Neural cell (in vitro differentiated cells): ENCODE data around the gene CRKL. TPM values are rescaled to one million over a fixed set of nuclear protein-coding genes. Genes with fewer than 3 reads are reported as not detected.
"Not testable (repeated sequence)": the region's sequence is repeated elsewhere in the genome, so short reads cannot be mapped to it uniquely, and the experiment has no call there.

ENCODE experiments used
- H2AFZ ChIP-seq: fragments of 200-600, 300-800 bp; sonication (generic), shearing (Covaris generic); 2 replicates; pipeline ENCODE4 v1.6.0; 2014; ENCODE audit warnings: low read depth, mild to moderate bottlenecking, antibody characterized with exemption, low read length, moderate library complexity
- H3F3A ChIP-seq: fragments of 200-600 bp; shearing (Covaris generic); 2 replicates; pipeline ENCODE4 v1.6.1; 2016; ENCODE audit warnings: mild to moderate bottlenecking, moderate library complexity, mixed read lengths, antibody characterized with exemption, low read length; ENCODE audit not compliant: insufficient read depth, poor library complexity, severe bottlenecking
- H3K27ac ChIP-seq: fragments of 200-600, 300-800 bp; sonication (generic), shearing (Covaris generic); 2 replicates; pipeline ENCODE4 v1.5.1; 2014; ENCODE audit warnings: mild to moderate bottlenecking, low read length, moderate library complexity
- H3K27me3 ChIP-seq: fragments of 300-800, 200-600 bp; sonication (generic), shearing (Covaris generic); 2 replicates; pipeline ENCODE4 v1.6.0; 2014; ENCODE audit warnings: mild to moderate bottlenecking, low read depth, low read length, moderate library complexity; ENCODE audit not compliant: insufficient read depth
- H3K36me3 ChIP-seq: fragments of 300-800, 200-600 bp; sonication (generic), shearing (Covaris generic); 2 replicates; pipeline ENCODE4 v1.5.1; 2014; ENCODE audit warnings: mild to moderate bottlenecking, antibody characterized with exemption, low read length, moderate library complexity; ENCODE audit not compliant: insufficient read depth
- H3K4me2 ChIP-seq: fragments of 300-800, 200-600 bp; sonication (generic), shearing (Covaris generic); 2 replicates; pipeline ENCODE4 v1.6.0; 2014; ENCODE audit warnings: mild to moderate bottlenecking, low read length
- H3K4me3 ChIP-seq: fragments of 300-800, 200-600 bp; sonication (generic), shearing (Covaris generic); 2 replicates; pipeline ENCODE4 v1.5.1; 2014; ENCODE audit warnings: mild to moderate bottlenecking, low read length, moderate library complexity
- H3K79me2 ChIP-seq: fragments of 200-600 bp; shearing (Covaris generic); replicated peaks from 2 replicates; pipeline ENCODE4 v1.6.0; 2014; ENCODE audit warnings: mild to moderate bottlenecking, low read length, moderate library complexity; ENCODE audit not compliant: insufficient read depth
- H3K9ac ChIP-seq: fragments of 300-800, 200-600 bp; sonication (generic), shearing (Covaris generic); 2 replicates; pipeline ENCODE4 v1.6.1; 2016; ENCODE audit warnings: mild to moderate bottlenecking, low read length, mixed read lengths
- H3K9me2 ChIP-seq: fragments of 200-600 bp; shearing (Covaris generic); 2 replicates; pipeline ENCODE4 v1.6.1; 2016; ENCODE audit warnings: mild to moderate bottlenecking, low read length, mixed read lengths; ENCODE audit not compliant: insufficient read depth
- H3K9me3 ChIP-seq: fragments of 200-600, 300-800 bp; sonication (generic), shearing (Covaris generic); 2 replicates; pipeline ENCODE4 v1.6.1; 2016; ENCODE audit warnings: mild to moderate bottlenecking, mixed run types, low read length, moderate library complexity, mixed read lengths
- H4K20me1 ChIP-seq: fragments of 200-600 bp; shearing (Covaris generic); 2 replicates; pipeline ENCODE4 v1.6.1; 2016; ENCODE audit warnings: mild to moderate bottlenecking, mixed run types; ENCODE audit not compliant: insufficient read depth
- CTCF ChIP-seq: fragments of 450-650 bp; IDR thresholded peaks from 2 replicates; pipeline ENCODE4 v1.5.1; 2014; ENCODE audit warnings: antibody characterized with exemption, mild to moderate bottlenecking, moderate library complexity; ENCODE audit not compliant: poor library complexity, severe bottlenecking
- EP300 ChIP-seq: fragments of 450-650 bp; conservative IDR thresholded peaks from 2 replicates; pipeline ENCODE4 v1.6.1; 2014; ENCODE audit warnings: antibody characterized with exemption, mild to moderate bottlenecking, moderate library complexity; ENCODE audit not compliant: poor library complexity, severe bottlenecking
- EZH2 ChIP-seq: fragments of 200-600, 300-800 bp; shearing (Covaris generic), sonication (generic); IDR thresholded peaks from 2 replicates; pipeline ENCODE4 v1.6.1; 2014; ENCODE audit warnings: antibody characterized with exemption, low read length, borderline replicate concordance, mild to moderate bottlenecking; ENCODE audit not compliant: insufficient read depth, poor library complexity, severe bottlenecking
- MXI1 ChIP-seq: fragments of 450-650 bp; conservative IDR thresholded peaks from 2 replicates; pipeline ENCODE4 v1.6.1; 2014; ENCODE audit warnings: antibody characterized with exemption, mild to moderate bottlenecking; ENCODE audit not compliant: poor library complexity, severe bottlenecking
- POLR2AphosphoS5 ChIP-seq: IDR thresholded peaks from 2 replicates; pipeline ENCODE4 v1.6.1; 2012
- RAD21 ChIP-seq: fragments of 450-650 bp; conservative IDR thresholded peaks from 2 replicates; pipeline ENCODE4 v1.6.1; 2014; ENCODE audit warnings: antibody characterized with exemption, mild to moderate bottlenecking, moderate library complexity
- REST ChIP-seq: IDR thresholded peaks from 2 replicates; pipeline ENCODE4 v1.6.1; 2012; ENCODE audit warnings: borderline replicate concordance
- SMC3 ChIP-seq: fragments of 450-650 bp; conservative IDR thresholded peaks from 2 replicates; pipeline ENCODE4 v1.6.1; 2014; ENCODE audit warnings: antibody characterized with exemption, mild to moderate bottlenecking, moderate library complexity; ENCODE audit not compliant: poor library complexity
- TAF1 ChIP-seq: IDR thresholded peaks from 2 replicates; pipeline ENCODE4 v1.6.1; 2012; ENCODE audit warnings: low read depth
- polyA plus RNA-seq: library from polyadenylated mRNA; depleted of rRNA; stranded (reverse); fragments of >200 nt; gene quantifications from 2 replicates; pipeline ENCODE4 v1.2.3, GENCODE V29; 2014

CRKL gene
- polyA plus RNA-seq, 1 donor from 2014 or later, result 46.8 TPM

GRCh38 chr22:20931126-20931654, 14.0 kb downstream of the CRKL start:
- H3K27me3 ChIP-seq, result no peaks in the 10 kb centered on the region
- H3K9me2 ChIP-seq, result no peaks in the 10 kb centered on the region
- peaks cover 79% of the 10 kb centered on the region for H3K79me2 ChIP-seq
- TF ChIP-seq SMC3, result no peak
- TF ChIP-seq EZH2, result no peak
- TF ChIP-seq RAD21, result no peak
- no peak for TF ChIP-seq POLR2AphosphoS5
- TF ChIP-seq MXI1, result no peak
- no peak for TF ChIP-seq REST
- no peak for TF ChIP-seq TAF1
- no peak for TF ChIP-seq CTCF
- TF ChIP-seq EP300, result no peak
- H3K4me2 ChIP-seq, result no peak overlapping the region
- no peak overlapping the region for H3K27ac ChIP-seq
- no peak overlapping the region for H2AFZ ChIP-seq
- no peaks in the 10 kb centered on the region for H3K9me3 ChIP-seq
- no peaks in the 10 kb centered on the region for H3F3A ChIP-seq
- H3K36me3 ChIP-seq, result no peaks in the 10 kb centered on the region
- H3K4me3 ChIP-seq, result no peak overlapping the region
- H3K9ac ChIP-seq, result no peak overlapping the region
- H4K20me1 ChIP-seq, result peaks cover 5% of the 10 kb centered on the region

GRCh38 chr22:20933910-20934309, 16.7 kb downstream of the CRKL start:
- Histone ChIP-seq H2AFZ (no peak overlapping the region), H3K9me2 (no peaks in the 10 kb centered on the region), H3K79me2 (peaks cover 79% of the 10 kb centered on the region), H3K36me3 (no peaks in the 10 kb centered on the region), H3K27me3 (no peaks in the 10 kb centered on the region), H4K20me1 (peaks cover 24% of the 10 kb centered on the region), H3K4me3 (no peak overlapping the region), H3K4me2 (no peak overlapping the region), H3K9ac (no peak overlapping the region), H3K9me3 (no peaks in the 10 kb centered on the region), H3F3A (no peaks in the 10 kb centered on the region), H3K27ac (no peak overlapping the region)
- TF ChIP-seq CTCF (no peak), TAF1 (no peak), RAD21 (no peak), SMC3 (no peak), EZH2 (no peak), MXI1 (no peak), REST (no peak), POLR2AphosphoS5 (no peak), EP300 (no peak)

GRCh38 chr22:20935049-20935448, 17.8 kb downstream of the CRKL start:
- not testable (repeated sequence) for H3K4me2 ChIP-seq, H3F3A ChIP-seq, H3K9ac ChIP-seq, H3K36me3 ChIP-seq, H3K9me3 ChIP-seq, H3K4me3 ChIP-seq, H3K27me3 ChIP-seq, H3K9me2 ChIP-seq, H2AFZ ChIP-seq, H3K27ac ChIP-seq
- peaks cover 25% of the 10 kb centered on the region for H4K20me1 ChIP-seq
- H3K79me2 ChIP-seq, result peaks cover 82% of the 10 kb centered on the region
